GM18907 (cell line): ENCODE measurements around the gene SMIM5.

Source experiments
- ATAC-seq: cut with Tn5 transposase; IDR thresholded peaks from one replicate; pipeline ENCODE4 v1.9.1; 2021; ENCODE audit warnings: mild to moderate bottlenecking, moderate library complexity; ENCODE audit not compliant: unreplicated experiment

SMIM5 gene

GRCh38 chr17:75639327-75639726 is 6.1 kb downstream of the SMIM5 start:
- ATAC-seq = no peak

GRCh38 chr17:75639771-75640555 is 6.7 kb downstream of the SMIM5 start:
- ATAC-seq = no peak

GRCh38 chr17:75640556-75641119 is 7.4 kb downstream of the SMIM5 start:
- ATAC-seq = no peak

GRCh38 chr17:75641343-75641742 is 8.1 kb downstream of the SMIM5 start:
- no peak for ATAC-seq

GRCh38 chr17:75642182-75642783 is 9.0 kb downstream of the SMIM5 start:
- no peak for ATAC-seq

GRCh38 chr17:75642784-75643642 is 9.8 kb downstream of the SMIM5 start:
- ATAC-seq = no peak

- no peak for ATAC-seq
Observed at GRCh38 chr17:75643643-75644017, 10.4 kb downstream of the SMIM5 start.

- ATAC-seq = no peak
Observed at GRCh38 chr17:75645501-75645888, 12.3 kb downstream of the SMIM5 start.

GRCh38 chr17:75645889-75646637 is 12.8 kb downstream of the SMIM5 start:
- peak; percentile 84 for ATAC-seq

- ATAC-seq = no peak
Observed at GRCh38 chr17:75646638-75646992, 13.4 kb downstream of the SMIM5 start.

- ATAC-seq = no peak
Observed at GRCh38 chr17:75647061-75647460, 13.8 kb downstream of the SMIM5 start.

GRCh38 chr17:75647921-75648320 is 14.7 kb downstream of the SMIM5 start:
- ATAC-seq = no peak

GRCh38 chr17:75649687-75650086 is 16.5 kb downstream of the SMIM5 start:
- no peak for ATAC-seq

GRCh38 chr17:75650874-75651273 is 17.6 kb downstream of the SMIM5 start:
- no peak for ATAC-seq

- ATAC-seq = no peak
Observed at GRCh38 chr17:75652341-75652740, 19.1 kb downstream of the SMIM5 start.

- no peak for ATAC-seq
Observed at GRCh38 chr17:75652934-75653549, 19.8 kb downstream of the SMIM5 start.

GRCh38 chr17:75654176-75654575 is 20.9 kb downstream of the SMIM5 start:
- no peak for ATAC-seq

GRCh38 chr17:75658237-75658636 is 25.0 kb downstream of the SMIM5 start:
- no peak for ATAC-seq

GRCh38 chr17:75661531-75661930 is 28.3 kb downstream of the SMIM5 start:
- ATAC-seq = no peak

- ATAC-seq = no peak
Observed at GRCh38 chr17:75662511-75662910, 29.3 kb downstream of the SMIM5 start.
